Fibroblast of lung (primary cell): ENCODE results near the gene TRIM72.

ENCODE experiments used
- CTCF ChIP-seq, 2 donors: IDR thresholded peaks in 1 of 2; conservative IDR thresholded peaks in 1 of 2; 1 replicate in 1 of 2; 2 replicates in 1 of 2; pipeline ENCODE4 v1.5.1; 2011 to 2012; ENCODE audit warnings: low read length in 2 of 2, control low read depth in 1 of 2, inconsistent platforms in 1 of 2, low read depth in 1 of 2, mild to moderate bottlenecking in 1 of 2
- EZH2 ChIP-seq: IDR thresholded peaks from 2 replicates; pipeline ENCODE4 v1.5.1; 2012; ENCODE audit warnings: low read length, control low read depth, mild to moderate bottlenecking; ENCODE audit errors: missing control alignments

DNA sequence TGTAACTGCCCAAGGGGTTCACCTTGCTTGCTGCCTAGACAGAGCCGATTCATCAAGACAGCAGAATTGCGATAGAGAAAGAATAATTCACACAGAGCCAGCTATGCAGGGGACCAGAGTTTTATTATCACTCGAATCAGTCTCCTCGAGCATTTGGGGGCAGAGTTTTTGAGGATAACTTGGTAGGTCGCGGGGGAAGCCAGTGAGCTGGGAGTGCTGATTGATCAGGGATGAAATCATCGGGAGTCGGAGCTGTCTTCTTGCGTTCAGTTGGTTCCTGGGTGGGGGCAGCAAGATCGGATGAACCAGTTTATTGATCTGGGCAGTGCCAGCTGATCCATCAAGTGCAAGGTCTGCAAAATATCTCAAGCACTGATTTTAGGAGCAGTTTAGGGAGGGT is 55.0 kb downstream of the TRIM72 start:
- TF ChIP-seq CTCF (conservative IDR thresholded peaks at IDR 0.05 in 1 of 2, IDR thresholded peaks at IDR 0.05 in 1 of 2; ENCODE audit: low read depth in 1 of 2, low read length in 2 of 2) (no peak), EZH2 (no peak)
